ENCODE data around the gene ATP2B3.

DNA sequence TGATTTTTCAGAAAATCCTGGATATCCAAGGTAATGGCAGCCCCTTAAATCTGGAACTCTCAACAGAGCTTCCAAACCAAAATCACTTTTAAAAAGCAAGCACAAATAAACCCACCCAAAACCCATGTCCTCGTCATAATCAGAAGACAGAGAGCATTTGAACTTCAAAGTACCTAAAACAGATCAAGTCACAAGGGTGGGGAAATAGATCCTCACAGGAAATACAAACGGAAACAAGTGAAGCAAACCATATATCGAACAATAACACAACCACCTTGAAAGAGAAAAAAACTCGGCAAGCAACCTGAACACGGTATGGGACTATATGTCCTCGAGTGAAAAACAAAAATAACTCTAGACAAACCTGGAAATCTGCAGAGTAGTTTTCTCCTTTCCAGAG lies 97.4 kb downstream of the ATP2B3 start:
- no peak for TF ChIP-seq POLR2AphosphoS5 (IDR thresholded peaks at IDR 0.05)
- TF ChIP-seq, protein P1, sequence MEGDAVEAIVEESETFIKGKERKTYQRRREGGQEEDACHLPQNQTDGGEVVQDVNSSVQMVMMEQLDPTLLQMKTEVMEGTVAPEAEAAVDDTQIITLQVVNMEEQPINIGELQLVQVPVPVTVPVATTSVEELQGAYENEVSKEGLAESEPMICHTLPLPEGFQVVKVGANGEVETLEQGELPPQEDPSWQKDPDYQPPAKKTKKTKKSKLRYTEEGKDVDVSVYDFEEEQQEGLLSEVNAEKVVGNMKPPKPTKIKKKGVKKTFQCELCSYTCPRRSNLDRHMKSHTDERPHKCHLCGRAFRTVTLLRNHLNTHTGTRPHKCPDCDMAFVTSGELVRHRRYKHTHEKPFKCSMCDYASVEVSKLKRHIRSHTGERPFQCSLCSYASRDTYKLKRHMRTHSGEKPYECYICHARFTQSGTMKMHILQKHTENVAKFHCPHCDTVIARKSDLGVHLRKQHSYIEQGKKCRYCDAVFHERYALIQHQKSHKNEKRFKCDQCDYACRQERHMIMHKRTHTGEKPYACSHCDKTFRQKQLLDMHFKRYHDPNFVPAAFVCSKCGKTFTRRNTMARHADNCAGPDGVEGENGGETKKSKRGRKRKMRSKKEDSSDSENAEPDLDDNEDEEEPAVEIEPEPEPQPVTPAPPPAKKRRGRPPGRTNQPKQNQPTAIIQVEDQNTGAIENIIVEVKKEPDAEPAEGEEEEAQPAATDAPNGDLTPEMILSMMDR (IDR thresholded peaks at IDR 0.05), result no peak
